ENCODE data around the gene TGIF2. TPM values are rescaled to one million over a fixed set of nuclear protein-coding genes. Genes with fewer than 3 reads are reported as not detected.

TGIF2 gene
- 10 to 100 TPM; 11.0 to 15.1 (median 12.1) TPM for total RNA-seq

GRCh38 chr20:36573103-36573797, at the start of gene TGIF2:
TSS of gene TGIF2 (plus strand) at chr20:36573597. CDS start at chr20:36578775, 5,178 bp downstream.
- peak; percentile 85 for ATAC-seq (ENCODE audit: low FRiP score)
- no peak for TF ChIP-seq CTCF (IDR thresholded peaks at IDR 0.05)
- DNase-seq (ENCODE audit: low spot score), result peak; percentile 37

- no peak for ATAC-seq (ENCODE audit: low FRiP score)
- TF ChIP-seq CTCF (IDR thresholded peaks at IDR 0.05), result no peak
- DNase-seq (ENCODE audit: low spot score), result no peak
Measured at GRCh38 chr20:36525620-36526365, 47.6 kb upstream of the TGIF2 start.

- DNase-seq (ENCODE audit: low spot score), result no peak
- no peak for TF ChIP-seq CTCF (IDR thresholded peaks at IDR 0.05)
- no peak for ATAC-seq (ENCODE audit: low FRiP score)
Measured at GRCh38 chr20:36526521-36527011, 46.8 kb upstream of the TGIF2 start.

- ATAC-seq (ENCODE audit: low FRiP score), result peak; percentile 17
- no peak for TF ChIP-seq CTCF (IDR thresholded peaks at IDR 0.05)
- no peak for DNase-seq (ENCODE audit: low spot score)
Measured at GRCh38 chr20:36527331-36528125, 45.9 kb upstream of the TGIF2 start.

- DNase-seq (ENCODE audit: low spot score), result no peak
- TF ChIP-seq CTCF (IDR thresholded peaks at IDR 0.05), result no peak
- ATAC-seq (ENCODE audit: low FRiP score), result no peak
Measured at GRCh38 chr20:36528176-36528874, 45.1 kb upstream of the TGIF2 start.

GRCh38 chr20:36528875-36529417, 44.5 kb upstream of the TGIF2 start:
- ATAC-seq (ENCODE audit: low FRiP score) (no peak), DNase-seq (ENCODE audit: low spot score) (no peak)
- TF ChIP-seq CTCF (IDR thresholded peaks at IDR 0.05), result no peak
